Measurements from ENCODE around the gene DIS3L2.

DNA sequence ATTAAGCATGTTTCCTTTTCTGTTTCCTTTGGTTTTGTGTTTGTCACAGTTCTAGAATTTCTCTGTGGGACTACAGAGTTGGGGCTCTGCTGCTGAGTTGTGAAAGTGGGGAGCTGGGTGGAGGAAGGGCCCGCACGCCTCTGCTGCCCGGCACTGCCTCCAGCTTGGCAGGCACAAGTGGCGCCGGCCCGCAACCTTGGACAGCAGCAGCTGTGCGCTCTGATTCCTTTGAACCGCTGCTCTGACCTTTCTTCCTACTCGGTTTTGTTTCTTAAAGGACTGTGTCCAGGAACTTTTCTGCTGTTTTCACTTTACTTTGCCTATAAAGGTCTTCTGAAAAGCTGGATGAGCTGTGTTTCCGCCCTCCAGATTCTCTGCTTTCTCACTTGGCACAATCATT, 279.4 kb downstream of the DIS3L2 start:
- TF ChIP-seq, protein P1, sequence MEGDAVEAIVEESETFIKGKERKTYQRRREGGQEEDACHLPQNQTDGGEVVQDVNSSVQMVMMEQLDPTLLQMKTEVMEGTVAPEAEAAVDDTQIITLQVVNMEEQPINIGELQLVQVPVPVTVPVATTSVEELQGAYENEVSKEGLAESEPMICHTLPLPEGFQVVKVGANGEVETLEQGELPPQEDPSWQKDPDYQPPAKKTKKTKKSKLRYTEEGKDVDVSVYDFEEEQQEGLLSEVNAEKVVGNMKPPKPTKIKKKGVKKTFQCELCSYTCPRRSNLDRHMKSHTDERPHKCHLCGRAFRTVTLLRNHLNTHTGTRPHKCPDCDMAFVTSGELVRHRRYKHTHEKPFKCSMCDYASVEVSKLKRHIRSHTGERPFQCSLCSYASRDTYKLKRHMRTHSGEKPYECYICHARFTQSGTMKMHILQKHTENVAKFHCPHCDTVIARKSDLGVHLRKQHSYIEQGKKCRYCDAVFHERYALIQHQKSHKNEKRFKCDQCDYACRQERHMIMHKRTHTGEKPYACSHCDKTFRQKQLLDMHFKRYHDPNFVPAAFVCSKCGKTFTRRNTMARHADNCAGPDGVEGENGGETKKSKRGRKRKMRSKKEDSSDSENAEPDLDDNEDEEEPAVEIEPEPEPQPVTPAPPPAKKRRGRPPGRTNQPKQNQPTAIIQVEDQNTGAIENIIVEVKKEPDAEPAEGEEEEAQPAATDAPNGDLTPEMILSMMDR (IDR thresholded peaks at IDR 0.05): no peak
- TF ChIP-seq POLR2A (IDR thresholded peaks at IDR 0.05) (no peak), EP300 (IDR thresholded peaks at IDR 0.05) (no peak), POLR2AphosphoS5 (IDR thresholded peaks at IDR 0.05) (no peak)
